22Rv1 (cell line): ENCODE results near the gene PAPOLA.

Experiments
- ZFX ChIP-seq: fragments of 450-650 bp; IDR thresholded peaks from 2 replicates; pipeline ENCODE4 v1.6.1; 2017; ENCODE audit warnings: antibody characterized with exemption, borderline replicate concordance
- TF ChIP-seq, protein P1 (sequence below): fragments of 450-650 bp; IDR thresholded peaks from 2 replicates; pipeline ENCODE4 v1.5.1; 2017; ENCODE audit warnings: mild to moderate bottlenecking

- TF ChIP-seq, protein P1, sequence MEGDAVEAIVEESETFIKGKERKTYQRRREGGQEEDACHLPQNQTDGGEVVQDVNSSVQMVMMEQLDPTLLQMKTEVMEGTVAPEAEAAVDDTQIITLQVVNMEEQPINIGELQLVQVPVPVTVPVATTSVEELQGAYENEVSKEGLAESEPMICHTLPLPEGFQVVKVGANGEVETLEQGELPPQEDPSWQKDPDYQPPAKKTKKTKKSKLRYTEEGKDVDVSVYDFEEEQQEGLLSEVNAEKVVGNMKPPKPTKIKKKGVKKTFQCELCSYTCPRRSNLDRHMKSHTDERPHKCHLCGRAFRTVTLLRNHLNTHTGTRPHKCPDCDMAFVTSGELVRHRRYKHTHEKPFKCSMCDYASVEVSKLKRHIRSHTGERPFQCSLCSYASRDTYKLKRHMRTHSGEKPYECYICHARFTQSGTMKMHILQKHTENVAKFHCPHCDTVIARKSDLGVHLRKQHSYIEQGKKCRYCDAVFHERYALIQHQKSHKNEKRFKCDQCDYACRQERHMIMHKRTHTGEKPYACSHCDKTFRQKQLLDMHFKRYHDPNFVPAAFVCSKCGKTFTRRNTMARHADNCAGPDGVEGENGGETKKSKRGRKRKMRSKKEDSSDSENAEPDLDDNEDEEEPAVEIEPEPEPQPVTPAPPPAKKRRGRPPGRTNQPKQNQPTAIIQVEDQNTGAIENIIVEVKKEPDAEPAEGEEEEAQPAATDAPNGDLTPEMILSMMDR, result no peak
- no peak for TF ChIP-seq ZFX
These were observed 7.9 kb upstream of the PAPOLA start for GRCh38 chr14:96494331-96494730.
